Right lobe of liver (tissue), 4 donors: ENCODE results near the gene FAM47E.

Experiments used
- POLR2A ChIP-seq: fragments of 450-650 bp; IDR thresholded peaks from one replicate; pipeline ENCODE4 v1.6.1; 2017; ENCODE audit warnings: antibody characterized with exemption, mild to moderate bottlenecking
- TF ChIP-seq, protein P1 (sequence below), 4 donors: fragments of 200-600 bp in 3 of 4; fragments of 450-650 bp in 1 of 4; IDR thresholded peaks; one replicate each; pipeline versions ENCODE4 v1.5.1 to v1.8.0; 2016 to 2022; ENCODE audit warnings: antibody characterized with exemption in 4 of 4, mild to moderate bottlenecking in 2 of 4
- donor health status: DM: no; HTN: no; CAD: no.
- donor health status: DM: no; HTN: no; CAD: no.
- donor health status: DM: no; HTN: yes; CAD: no.

DNA sequence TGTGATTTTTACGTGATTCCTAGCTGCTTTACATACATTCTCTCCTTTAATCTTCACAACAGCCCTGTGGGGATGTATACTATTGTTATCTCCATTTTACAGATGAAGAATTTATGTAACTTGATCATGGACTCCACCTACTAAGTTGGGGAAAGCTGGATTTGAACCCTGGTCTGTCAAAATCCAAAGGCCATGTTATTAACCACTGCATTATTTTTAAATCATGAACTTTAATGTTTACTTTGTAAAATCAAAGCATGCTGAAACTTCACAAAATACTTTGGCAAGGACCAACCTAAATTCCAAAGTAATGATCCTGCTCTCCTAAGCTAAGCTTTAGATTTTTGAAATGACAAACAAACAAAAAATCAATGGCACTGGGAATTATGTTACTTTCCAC lies 26.1 kb downstream of the FAM47E start:
- TF ChIP-seq, protein P1, sequence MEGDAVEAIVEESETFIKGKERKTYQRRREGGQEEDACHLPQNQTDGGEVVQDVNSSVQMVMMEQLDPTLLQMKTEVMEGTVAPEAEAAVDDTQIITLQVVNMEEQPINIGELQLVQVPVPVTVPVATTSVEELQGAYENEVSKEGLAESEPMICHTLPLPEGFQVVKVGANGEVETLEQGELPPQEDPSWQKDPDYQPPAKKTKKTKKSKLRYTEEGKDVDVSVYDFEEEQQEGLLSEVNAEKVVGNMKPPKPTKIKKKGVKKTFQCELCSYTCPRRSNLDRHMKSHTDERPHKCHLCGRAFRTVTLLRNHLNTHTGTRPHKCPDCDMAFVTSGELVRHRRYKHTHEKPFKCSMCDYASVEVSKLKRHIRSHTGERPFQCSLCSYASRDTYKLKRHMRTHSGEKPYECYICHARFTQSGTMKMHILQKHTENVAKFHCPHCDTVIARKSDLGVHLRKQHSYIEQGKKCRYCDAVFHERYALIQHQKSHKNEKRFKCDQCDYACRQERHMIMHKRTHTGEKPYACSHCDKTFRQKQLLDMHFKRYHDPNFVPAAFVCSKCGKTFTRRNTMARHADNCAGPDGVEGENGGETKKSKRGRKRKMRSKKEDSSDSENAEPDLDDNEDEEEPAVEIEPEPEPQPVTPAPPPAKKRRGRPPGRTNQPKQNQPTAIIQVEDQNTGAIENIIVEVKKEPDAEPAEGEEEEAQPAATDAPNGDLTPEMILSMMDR (IDR thresholded peaks at IDR 0.05), result no peak
- no peak for TF ChIP-seq POLR2A
